HepG2 (cell line): ENCODE data around the gene CCNL1. TPM values are rescaled to one million over a fixed set of nuclear protein-coding genes. Genes with fewer than 3 reads are reported as not detected.
A peak's percentile ranks its signal among the peaks of the same experiment; 100 is the strongest.

Experiments used
- ADNP ChIP-seq: sonication (generic); formaldehyde crosslinking; IDR thresholded peaks from 2 replicates; pipeline ENCODE4 v1.4.0; 2020; ENCODE audit warnings: missing genetic modification reagents
- AGO1 ChIP-seq: fragments of 200-400 bp; formaldehyde crosslinking; IDR thresholded peaks from 2 replicates; pipeline ENCODE4 v1.6.1; 2017; ENCODE audit warnings: mild to moderate bottlenecking, low read depth, low read length, moderate library complexity; ENCODE audit not compliant: poor library complexity, severe bottlenecking
- BRCA1 ChIP-seq: sonication (generic); formaldehyde crosslinking; IDR thresholded peaks from 2 replicates; pipeline ENCODE4 v1.4.0; 2020; ENCODE audit warnings: missing genetic modification reagents
- DNMT1 ChIP-seq: sonication (generic); formaldehyde crosslinking; IDR thresholded peaks from 2 replicates; pipeline ENCODE4 v1.5.1; 2020; ENCODE audit warnings: mild to moderate bottlenecking, missing genetic modification reagents
- HOXA7 ChIP-seq: sonication (generic); formaldehyde crosslinking; IDR thresholded peaks from 2 replicates; pipeline ENCODE4 v1.8.1; 2022; ENCODE audit warnings: mild to moderate bottlenecking, missing genetic modification reagents, moderate library complexity
- IKZF1 ChIP-seq: fragments of 450-650 bp; IDR thresholded peaks from 2 replicates; pipeline ENCODE4 v1.7.1; 2016
- JDP2 ChIP-seq: sonication (generic); formaldehyde crosslinking; IDR thresholded peaks from 2 replicates; pipeline ENCODE4 v1.8.1; 2022; ENCODE audit warnings: missing genetic modification reagents, borderline replicate concordance
- KLF11 ChIP-seq: IDR thresholded peaks from 2 replicates; pipeline ENCODE4 v1.6.1; 2016; ENCODE audit warnings: missing compliant biosample characterization
- MTA1 ChIP-seq: sonication (generic); formaldehyde crosslinking; IDR thresholded peaks from 2 replicates; pipeline ENCODE4 v1.4.0; 2020; ENCODE audit warnings: missing genetic modification reagents, mild to moderate bottlenecking, borderline replicate concordance
- MXD4 ChIP-seq: IDR thresholded peaks from 2 replicates; pipeline ENCODE4 v1.6.1; 2016; ENCODE audit warnings: mild to moderate bottlenecking, missing biosample characterization, missing genetic modification reagents
- NFE2L1 ChIP-seq: sonication (generic); formaldehyde crosslinking; IDR thresholded peaks from 2 replicates; pipeline ENCODE4 v1.4.0; 2020; ENCODE audit warnings: missing genetic modification reagents, mild to moderate bottlenecking, borderline replicate concordance
- NRL ChIP-seq: sonication (generic); formaldehyde crosslinking; IDR thresholded peaks from 2 replicates; pipeline ENCODE4 v1.5.0; 2020; ENCODE audit warnings: missing genetic modification reagents, mild to moderate bottlenecking, moderate library complexity, borderline replicate concordance
- TBP ChIP-seq: sonication (generic); formaldehyde crosslinking; IDR thresholded peaks from 2 replicates; pipeline ENCODE4 v1.5.0; 2020; ENCODE audit warnings: missing genetic modification reagents
- XRCC5 ChIP-seq: fragments of 200-400 bp; formaldehyde crosslinking; optimal IDR thresholded peaks from 2 replicates; pipeline ENCODE3; 2017; ENCODE audit warnings: mild to moderate bottlenecking, low read length
- ZNF234 ChIP-seq: sonication (generic); formaldehyde crosslinking; conservative IDR thresholded peaks from 2 replicates; pipeline ENCODE4 v1.5.1; 2020; ENCODE audit warnings: mild to moderate bottlenecking, missing genetic modification reagents
- ZNF512B ChIP-seq: sonication (generic); formaldehyde crosslinking; IDR thresholded peaks from 2 replicates; pipeline ENCODE4 v1.5.1; 2020; ENCODE audit warnings: missing genetic modification reagents, mild to moderate bottlenecking, borderline replicate concordance
- polyA plus RNA-seq, 8 experiments: library from polyadenylated mRNA; depleted of rRNA in 3 of 8; stranded (reverse) in 7 of 8; unstranded in 1 of 8; fragments of >200 nt; fragmentation: Illumina TruSeq in 4 of 8; extraction: Trizol in 4 of 8; gene quantifications; 2 replicates each; pipeline versions ENCODE4 v1.2.1 to v1.2.3, GENCODE V29; 2011 to 2016; ENCODE audit warnings: low read depth in 4 of 8, missing spikeins in 1 of 8, mixed read lengths in 1 of 8; ENCODE audit not compliant: insufficient read depth in 1 of 8
- total RNA-seq, 5 experiments: library from RNA; depleted of rRNA; stranded (reverse); fragments of >200 nt; fragmentation: Illumina TruSeq; extraction: Trizol; gene quantifications; 2 replicates each; pipeline ENCODE4 v1.2.3, GENCODE V29; 2016; ENCODE audit warnings: low read depth in 1 of 5
- TF ChIP-seq, protein P1 (sequence below): sonication (generic); formaldehyde crosslinking; IDR thresholded peaks from 2 replicates; pipeline ENCODE4 v1.4.0; 2020; ENCODE audit warnings: missing genetic modification reagents
- TF ChIP-seq, protein P2 (sequence below): sonication (generic); formaldehyde crosslinking; IDR thresholded peaks from 2 replicates; pipeline ENCODE4 v1.4.0; 2020; ENCODE audit warnings: missing genetic modification reagents, low read depth, mild to moderate bottlenecking, borderline replicate concordance
- TF ChIP-seq, protein P3 (sequence below): IDR thresholded peaks from 2 replicates; pipeline ENCODE4 v1.6.1; 2016
- TF ChIP-seq, protein P4 (sequence below): sonication (generic); formaldehyde crosslinking; IDR thresholded peaks from 2 replicates; pipeline ENCODE4 v1.4.0; 2020; ENCODE audit warnings: missing genetic modification reagents, borderline replicate concordance

The CCNL1 gene
- total and polyA plus RNA-seq, 2 of the 13 experiments (the other 11 are each of a cell fraction or from before 2014, with no cell fraction given), result 151 to 303 TPM

DNA sequence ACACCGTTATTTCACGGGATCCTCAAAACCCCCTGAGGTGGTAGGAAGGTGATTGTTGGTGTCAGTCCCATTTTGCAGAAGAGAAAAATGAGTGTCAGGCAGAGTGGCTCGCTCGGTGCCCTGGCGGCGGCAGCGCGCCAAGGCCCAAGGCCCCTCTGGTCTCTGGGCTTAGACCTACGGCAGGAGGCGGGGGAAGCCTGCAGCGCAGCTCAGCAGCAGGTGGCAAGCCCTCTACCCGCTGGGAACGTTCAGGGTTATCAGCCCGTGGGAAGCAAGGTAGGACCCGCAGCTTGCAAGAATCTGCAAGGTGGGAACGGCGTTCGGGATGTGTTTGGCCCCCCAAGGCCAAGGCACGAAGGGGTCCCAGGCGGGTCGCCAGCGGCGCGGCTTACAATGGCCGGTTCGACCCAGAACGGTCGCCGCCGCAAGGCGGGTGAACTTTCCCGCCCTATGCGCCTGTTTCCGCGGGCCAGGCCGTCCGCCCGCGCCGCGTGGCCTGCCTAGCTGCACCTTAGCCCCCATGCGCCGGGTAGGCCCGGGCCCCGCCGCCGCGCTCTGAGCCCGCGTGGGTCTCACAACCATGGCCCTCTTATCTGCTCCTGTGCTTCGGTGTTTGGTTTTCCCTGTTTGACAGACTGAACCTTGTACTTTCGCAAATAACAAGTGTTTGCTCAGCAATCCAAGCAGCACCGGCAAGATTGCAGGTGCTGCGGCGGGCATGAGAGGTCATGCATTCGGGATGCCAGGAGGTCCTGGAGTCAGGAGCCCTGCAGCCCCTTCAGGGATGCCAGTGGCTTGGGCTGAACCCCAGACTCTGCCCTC lies 39.7 kb downstream of the CCNL1 start (continued):
- TF ChIP-seq MTA1 (CRISPR knock-in tag) (peak; percentile 100), AGO1 (no peak), ZNF234 (CRISPR knock-in tag) (0 out of 2 replicates have a peak, but pooled peaks have one; percentile 9), TBP (CRISPR knock-in tag) (no peak), BRCA1 (CRISPR knock-in tag) (0 out of 2 replicates have a peak, but pooled peaks have one; percentile 39), NRL (peak; percentile 99), NFE2L1 (CRISPR knock-in tag) (peak; percentile 46; the same call in 1 of the 2 replicates), ADNP (CRISPR knock-in tag) (0 out of 2 replicates have a peak, but pooled peaks have one; percentile 50), HOXA7 (no peak), JDP2 (CRISPR knock-in tag) (no peak; the same call in 1 of the 2 replicates), DNMT1 (CRISPR knock-in tag) (peak; percentile 71; the same call in 1 of the 2 replicates), ZNF512B (peak; percentile 33; the same call in 1 of the 2 replicates), MXD4 (CRISPR knock-in tag) (peak; percentile 92), XRCC5 (peak; percentile 82), IKZF1 (no peak), KLF11 (CRISPR knock-in tag) (no peak)
- TF ChIP-seq, protein P1, sequence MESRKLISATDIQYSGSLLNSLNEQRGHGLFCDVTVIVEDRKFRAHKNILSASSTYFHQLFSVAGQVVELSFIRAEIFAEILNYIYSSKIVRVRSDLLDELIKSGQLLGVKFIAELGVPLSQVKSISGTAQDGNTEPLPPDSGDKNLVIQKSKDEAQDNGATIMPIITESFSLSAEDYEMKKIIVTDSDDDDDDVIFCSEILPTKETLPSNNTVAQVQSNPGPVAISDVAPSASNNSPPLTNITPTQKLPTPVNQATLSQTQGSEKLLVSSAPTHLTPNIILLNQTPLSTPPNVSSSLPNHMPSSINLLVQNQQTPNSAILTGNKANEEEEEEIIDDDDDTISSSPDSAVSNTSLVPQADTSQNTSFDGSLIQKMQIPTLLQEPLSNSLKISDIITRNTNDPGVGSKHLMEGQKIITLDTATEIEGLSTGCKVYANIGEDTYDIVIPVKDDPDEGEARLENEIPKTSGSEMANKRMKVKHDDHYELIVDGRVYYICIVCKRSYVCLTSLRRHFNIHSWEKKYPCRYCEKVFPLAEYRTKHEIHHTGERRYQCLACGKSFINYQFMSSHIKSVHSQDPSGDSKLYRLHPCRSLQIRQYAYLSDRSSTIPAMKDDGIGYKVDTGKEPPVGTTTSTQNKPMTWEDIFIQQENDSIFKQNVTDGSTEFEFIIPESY (CRISPR knock-in tag), result peak; percentile 85
- TF ChIP-seq, protein P2, sequence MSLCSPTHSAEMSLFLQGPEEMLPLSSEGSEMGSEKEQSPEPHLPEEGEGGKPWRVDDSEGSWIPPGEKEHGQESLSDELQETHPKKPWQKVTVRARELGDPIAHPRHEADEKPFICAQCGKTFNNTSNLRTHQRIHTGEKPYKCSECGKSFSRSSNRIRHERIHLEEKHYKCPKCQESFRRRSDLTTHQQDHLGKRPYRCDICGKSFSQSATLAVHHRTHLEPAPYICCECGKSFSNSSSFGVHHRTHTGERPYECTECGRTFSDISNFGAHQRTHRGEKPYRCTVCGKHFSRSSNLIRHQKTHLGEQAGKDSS, result peak; percentile 97
- TF ChIP-seq, protein P3, sequence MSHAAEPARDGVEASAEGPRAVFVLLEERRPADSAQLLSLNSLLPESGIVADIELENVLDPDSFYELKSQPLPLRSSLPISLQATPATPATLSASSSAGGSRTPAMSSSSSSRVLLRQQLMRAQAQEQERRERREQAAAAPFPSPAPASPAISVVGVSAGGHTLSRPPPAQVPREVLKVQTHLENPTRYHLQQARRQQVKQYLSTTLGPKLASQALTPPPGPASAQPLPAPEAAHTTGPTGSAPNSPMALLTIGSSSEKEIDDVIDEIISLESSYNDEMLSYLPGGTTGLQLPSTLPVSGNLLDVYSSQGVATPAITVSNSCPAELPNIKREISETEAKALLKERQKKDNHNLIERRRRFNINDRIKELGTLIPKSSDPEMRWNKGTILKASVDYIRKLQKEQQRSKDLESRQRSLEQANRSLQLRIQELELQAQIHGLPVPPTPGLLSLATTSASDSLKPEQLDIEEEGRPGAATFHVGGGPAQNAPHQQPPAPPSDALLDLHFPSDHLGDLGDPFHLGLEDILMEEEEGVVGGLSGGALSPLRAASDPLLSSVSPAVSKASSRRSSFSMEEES, result peak; percentile 80
- TF ChIP-seq, protein P4, sequence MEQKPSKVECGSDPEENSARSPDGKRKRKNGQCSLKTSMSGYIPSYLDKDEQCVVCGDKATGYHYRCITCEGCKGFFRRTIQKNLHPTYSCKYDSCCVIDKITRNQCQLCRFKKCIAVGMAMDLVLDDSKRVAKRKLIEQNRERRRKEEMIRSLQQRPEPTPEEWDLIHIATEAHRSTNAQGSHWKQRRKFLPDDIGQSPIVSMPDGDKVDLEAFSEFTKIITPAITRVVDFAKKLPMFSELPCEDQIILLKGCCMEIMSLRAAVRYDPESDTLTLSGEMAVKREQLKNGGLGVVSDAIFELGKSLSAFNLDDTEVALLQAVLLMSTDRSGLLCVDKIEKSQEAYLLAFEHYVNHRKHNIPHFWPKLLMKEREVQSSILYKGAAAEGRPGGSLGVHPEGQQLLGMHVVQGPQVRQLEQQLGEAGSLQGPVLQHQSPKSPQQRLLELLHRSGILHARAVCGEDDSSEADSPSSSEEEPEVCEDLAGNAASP, result peak; percentile 98
